Measurements from ENCODE around the gene HECTD1. TPM values are rescaled to one million over a fixed set of nuclear protein-coding genes. Genes with fewer than 3 reads are reported as not detected.

Gene HECTD1
- total RNA-seq, 1 donor from 2014 or later = 110 TPM

- Mint-ChIP-seq H3K4me3 (ENCODE audit: unreplicated experiment) (no peak overlapping the region), H3K36me3 (ENCODE audit: low read depth, unreplicated experiment) (peaks cover 9% of the 10 kb centered on the region), H3K4me1 (ENCODE audit: low read depth, unreplicated experiment) (peaks cover 7% of the 10 kb centered on the region), H3K27ac (ENCODE audit: unreplicated experiment) (no peak overlapping the region), H3K9me3 (ENCODE audit: unreplicated experiment) (no peaks in the 10 kb centered on the region), H3K27me3 (ENCODE audit: low read depth, unreplicated experiment) (no peaks in the 10 kb centered on the region)
- no peaks in the 10 kb centered on the region for H3K9me3 ChIP-seq (ENCODE audit: insufficient read depth, low read depth, low read length)
- no peaks in the 10 kb centered on the region for H3K4me1 ChIP-seq (ENCODE audit: insufficient read depth, low read length)
- H3K36me3 ChIP-seq (ENCODE audit: insufficient read depth, low read length) = no peaks in the 10 kb centered on the region
- H3K4me2 ChIP-seq (ENCODE audit: low read length) = no peak overlapping the region
- H3K27ac ChIP-seq (ENCODE audit: low read depth, low read length) = no peak overlapping the region
- H3K79me2 ChIP-seq (ENCODE audit: insufficient read depth, low read length) = no peaks in the 10 kb centered on the region
- H4K20me1 ChIP-seq (ENCODE audit: insufficient read depth, low read length) = no peaks in the 10 kb centered on the region
- FAIRE-seq (no peak), DNase-seq (ENCODE audit: low read depth) (no peak)
- no peak overlapping the region for H3K4me3 ChIP-seq (ENCODE audit: insufficient read depth, low read depth, low read length)
- no peak for TF ChIP-seq EZH2 (IDR thresholded peaks at IDR 0.05; ENCODE audit: insufficient read depth, low read length)
- no peak for TF ChIP-seq CTCF (IDR thresholded peaks at IDR 0.05; ENCODE audit: insufficient read depth, low read depth, low read length)
- H3K9ac ChIP-seq (ENCODE audit: low read length) = no peak overlapping the region
- H3K27me3 ChIP-seq (ENCODE audit: insufficient read depth, low read length) = no peaks in the 10 kb centered on the region
- no peak overlapping the region for H2AFZ ChIP-seq (ENCODE audit: low read depth, low read length)
These were observed 127.1 kb downstream of the HECTD1 start for GRCh38 chr14:31080484-31080883.

GRCh38 chr14:31080056-31080455 is 127.5 kb downstream of the HECTD1 start:
- H3K9me3 ChIP-seq (ENCODE audit: insufficient read depth, low read depth, low read length) = no peaks in the 10 kb centered on the region
- H3K79me2 ChIP-seq (ENCODE audit: insufficient read depth, low read length) = no peaks in the 10 kb centered on the region
- H3K27me3 ChIP-seq (ENCODE audit: insufficient read depth, low read length) = no peaks in the 10 kb centered on the region
- H3K4me3 Mint-ChIP-seq (ENCODE audit: unreplicated experiment) = no peak overlapping the region
- H3K27ac Mint-ChIP-seq (ENCODE audit: unreplicated experiment) = no peak overlapping the region
- no peaks in the 10 kb centered on the region for H4K20me1 ChIP-seq (ENCODE audit: insufficient read depth, low read length)
- H3K4me3 ChIP-seq (ENCODE audit: insufficient read depth, low read depth, low read length) = no peak overlapping the region
- H2AFZ ChIP-seq (ENCODE audit: low read depth, low read length) = no peak overlapping the region
- H3K27ac ChIP-seq (ENCODE audit: low read depth, low read length) = no peak overlapping the region
- no peak for FAIRE-seq
- peaks cover 7% of the 10 kb centered on the region for H3K4me1 Mint-ChIP-seq (ENCODE audit: low read depth, unreplicated experiment)
- peak; percentile 48 for DNase-seq (ENCODE audit: low read depth)
- H3K4me2 ChIP-seq (ENCODE audit: low read length) = no peak overlapping the region
- peaks cover 9% of the 10 kb centered on the region for H3K36me3 Mint-ChIP-seq (ENCODE audit: low read depth, unreplicated experiment)
- H3K36me3 ChIP-seq (ENCODE audit: insufficient read depth, low read length) = no peaks in the 10 kb centered on the region
- TF ChIP-seq CTCF (IDR thresholded peaks at IDR 0.05; ENCODE audit: insufficient read depth, low read depth, low read length) = no peak
- no peak for TF ChIP-seq EZH2 (IDR thresholded peaks at IDR 0.05; ENCODE audit: insufficient read depth, low read length)
- H3K27me3 Mint-ChIP-seq (ENCODE audit: low read depth, unreplicated experiment) = no peaks in the 10 kb centered on the region
- H3K9ac ChIP-seq (ENCODE audit: low read length) = no peak overlapping the region
- H3K9me3 Mint-ChIP-seq (ENCODE audit: unreplicated experiment) = no peaks in the 10 kb centered on the region
- H3K4me1 ChIP-seq (ENCODE audit: insufficient read depth, low read length) = no peaks in the 10 kb centered on the region

DNA sequence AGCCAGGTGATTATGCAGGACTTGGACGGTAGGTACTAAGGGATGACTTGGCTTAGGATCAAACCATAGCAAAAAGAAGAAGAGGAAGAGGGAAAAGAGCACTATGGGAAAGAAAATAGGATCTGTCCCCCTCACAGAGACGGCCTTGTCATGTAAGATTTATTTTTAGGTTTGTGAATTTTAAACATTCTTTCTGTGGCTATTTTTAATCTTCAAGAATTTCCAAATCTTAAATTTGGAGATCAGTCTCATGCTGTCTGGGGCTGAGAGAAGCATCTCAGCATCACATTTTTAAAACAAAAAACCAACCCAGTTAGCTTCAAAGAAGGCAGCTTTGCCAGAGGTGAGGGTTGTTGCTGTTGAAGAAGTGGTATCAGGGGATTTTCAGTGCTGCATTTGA is 128.8 kb downstream of the HECTD1 start:
- H3K9ac ChIP-seq (ENCODE audit: low read length) = no peak overlapping the region
- no peaks in the 10 kb centered on the region for H3K4me1 ChIP-seq (ENCODE audit: insufficient read depth, low read length)
- H4K20me1 ChIP-seq (ENCODE audit: insufficient read depth, low read length) = no peaks in the 10 kb centered on the region
- H3K4me3 ChIP-seq (ENCODE audit: insufficient read depth, low read depth, low read length) = no peak overlapping the region
- H3K36me3 ChIP-seq (ENCODE audit: insufficient read depth, low read length) = no peaks in the 10 kb centered on the region
- no peak overlapping the region for H2AFZ ChIP-seq (ENCODE audit: low read depth, low read length)
- no peak for FAIRE-seq
- no peak overlapping the region for H3K4me3 Mint-ChIP-seq (ENCODE audit: unreplicated experiment)
- H3K79me2 ChIP-seq (ENCODE audit: insufficient read depth, low read length) = no peaks in the 10 kb centered on the region
- H3K9me3 ChIP-seq (ENCODE audit: insufficient read depth, low read depth, low read length) = no peaks in the 10 kb centered on the region
- H3K4me1 Mint-ChIP-seq (ENCODE audit: low read depth, unreplicated experiment) = peaks cover 7% of the 10 kb centered on the region
- no peaks in the 10 kb centered on the region for H3K27me3 Mint-ChIP-seq (ENCODE audit: low read depth, unreplicated experiment)
- no peaks in the 10 kb centered on the region for H3K9me3 Mint-ChIP-seq (ENCODE audit: unreplicated experiment)
- DNase-seq (ENCODE audit: low read depth) = no peak
- peaks cover 5% of the 10 kb centered on the region for H3K36me3 Mint-ChIP-seq (ENCODE audit: low read depth, unreplicated experiment)
- H3K27ac ChIP-seq (ENCODE audit: low read depth, low read length) = no peak overlapping the region
- no peak overlapping the region for H3K27ac Mint-ChIP-seq (ENCODE audit: unreplicated experiment)
- H3K4me2 ChIP-seq (ENCODE audit: low read length) = no peak overlapping the region
- TF ChIP-seq EZH2 (IDR thresholded peaks at IDR 0.05; ENCODE audit: insufficient read depth, low read length) = no peak
- no peak for TF ChIP-seq CTCF (IDR thresholded peaks at IDR 0.05; ENCODE audit: insufficient read depth, low read depth, low read length)
- H3K27me3 ChIP-seq (ENCODE audit: insufficient read depth, low read length) = no peaks in the 10 kb centered on the region
